ENCODE measurements around the gene CBX2.

The CBX2 gene

DNA sequence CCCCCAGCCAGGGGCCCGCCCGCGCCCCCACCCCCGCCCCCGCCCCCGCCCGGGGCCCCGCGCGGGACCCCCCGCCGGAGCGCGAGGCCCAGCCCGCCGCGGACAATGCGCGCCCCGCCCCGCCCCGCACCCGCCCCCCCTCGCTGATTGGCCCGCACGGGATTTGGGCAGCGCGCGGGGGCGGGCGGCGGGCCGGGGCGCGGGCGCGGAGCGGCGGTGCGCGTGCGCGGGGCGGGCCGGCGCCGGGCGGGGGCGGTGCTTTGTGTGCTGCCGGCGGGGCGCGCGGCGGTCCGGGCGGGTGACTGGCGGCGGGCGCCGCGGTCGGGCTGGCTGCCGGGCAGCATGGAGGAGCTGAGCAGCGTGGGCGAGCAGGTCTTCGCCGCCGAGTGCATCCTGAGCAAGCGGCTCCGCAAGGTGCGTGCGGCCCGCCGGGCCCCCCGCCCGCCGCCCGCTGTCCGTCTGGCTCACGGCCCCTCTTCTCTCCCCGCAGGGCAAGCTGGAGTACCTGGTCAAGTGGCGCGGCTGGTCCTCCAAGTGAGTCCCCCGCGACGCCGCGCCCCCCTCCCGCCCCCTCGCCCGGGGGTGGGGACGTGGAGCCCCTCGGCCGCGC is at the start of gene CBX2:
TSS of gene CBX2 (plus strand) at position 255 of the 610 bp plus-strand sequence. CDS start at position 343, 88 bp downstream.
- DNase-seq (ENCODE audit: low read depth), result peak; percentile 55

- peak; percentile 88 for DNase-seq (ENCODE audit: low read depth)
Measured at GRCh38 chr17:79728169-79728907, 49.6 kb upstream of the CBX2 start.

DNA sequence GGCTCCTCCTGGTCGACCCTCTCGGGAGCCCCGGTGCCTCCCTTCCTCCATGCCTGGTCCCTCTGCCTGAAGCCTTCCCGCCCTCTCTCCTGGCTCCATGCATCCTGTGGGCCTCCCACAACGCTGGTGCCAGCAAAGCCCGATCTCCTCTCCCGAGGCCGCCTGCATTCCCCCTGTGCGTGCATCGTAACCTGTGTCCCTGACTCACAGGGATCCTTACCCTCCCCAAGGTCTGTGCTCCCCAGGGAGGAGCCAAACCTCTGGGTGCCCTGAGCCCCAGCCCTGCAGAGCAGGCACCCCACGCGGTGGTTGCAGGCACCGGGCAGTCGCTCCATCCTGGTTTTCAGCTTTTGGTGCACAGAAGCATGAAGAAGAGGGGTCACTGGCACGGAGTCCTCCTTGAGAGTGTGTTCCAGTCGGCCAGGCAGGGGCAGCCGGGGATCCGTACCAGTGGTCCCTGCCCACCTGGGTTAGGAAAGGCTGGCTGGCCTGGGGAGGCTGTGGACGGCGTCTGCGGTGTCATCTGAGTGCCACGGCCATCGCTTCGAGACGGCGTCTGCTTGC is 49.0 kb upstream of the CBX2 start:
- no peak for DNase-seq (ENCODE audit: low read depth)

DNA sequence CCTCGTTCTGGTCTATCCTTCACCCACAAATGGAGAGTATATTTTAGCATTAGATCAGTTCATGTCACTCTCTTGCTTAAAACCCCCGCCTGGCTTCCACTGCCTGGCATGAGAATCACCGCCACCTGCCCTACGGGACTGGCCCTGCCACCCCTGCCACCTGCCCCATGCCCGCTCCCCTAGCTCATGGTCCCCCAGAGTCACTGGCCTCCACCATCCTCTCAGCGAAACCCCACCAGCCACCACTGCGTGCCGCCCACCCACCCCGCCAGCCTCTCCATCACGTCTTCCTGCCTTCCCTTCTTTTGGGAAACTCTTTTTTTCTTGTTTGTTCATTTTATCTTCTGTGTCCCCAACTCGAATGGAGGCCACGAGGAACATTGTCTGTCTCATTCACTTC is 48.2 kb upstream of the CBX2 start:
- no peak for DNase-seq (ENCODE audit: low read depth)

- DNase-seq (ENCODE audit: low read depth), result no peak
Measured at GRCh38 chr17:79730437-79730768, 47.5 kb upstream of the CBX2 start.

- DNase-seq (ENCODE audit: low read depth), result no peak
Measured at GRCh38 chr17:79730769-79731483, 47.0 kb upstream of the CBX2 start, which contains the start of gene ENPP7. TSS of gene ENPP7 (plus strand) at chr17:79730943. CDS start at chr17:79731140, 197 bp downstream.

- DNase-seq (ENCODE audit: low read depth), result no peak
Measured at GRCh38 chr17:79732254-79732653, 45.7 kb upstream of the CBX2 start.

- DNase-seq (ENCODE audit: low read depth), result no peak
Measured at GRCh38 chr17:79732804-79733691, 44.9 kb upstream of the CBX2 start.

DNA sequence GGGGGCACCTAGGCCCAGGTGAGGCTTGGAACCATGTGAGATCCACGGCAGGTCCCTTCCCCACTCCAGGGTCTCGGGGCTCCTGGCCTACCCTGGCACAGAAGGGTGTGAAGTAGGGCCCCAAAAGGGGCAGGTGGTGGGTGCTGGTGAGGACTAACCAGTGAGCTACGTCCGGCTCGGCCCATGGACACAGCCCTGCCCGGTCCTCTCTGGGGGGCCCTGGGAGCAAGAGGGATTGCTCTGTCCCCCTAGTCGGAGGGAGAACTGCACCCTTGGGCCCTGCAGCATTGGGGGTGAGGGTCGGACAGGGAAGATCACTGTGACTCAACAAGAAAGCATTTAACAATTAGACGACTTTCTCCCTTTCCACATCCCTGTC is 44.3 kb upstream of the CBX2 start:
- DNase-seq (ENCODE audit: low read depth), result no peak

GRCh38 chr17:79735096-79735495 is 42.9 kb upstream of the CBX2 start:
- no peak for DNase-seq (ENCODE audit: low read depth)

DNA sequence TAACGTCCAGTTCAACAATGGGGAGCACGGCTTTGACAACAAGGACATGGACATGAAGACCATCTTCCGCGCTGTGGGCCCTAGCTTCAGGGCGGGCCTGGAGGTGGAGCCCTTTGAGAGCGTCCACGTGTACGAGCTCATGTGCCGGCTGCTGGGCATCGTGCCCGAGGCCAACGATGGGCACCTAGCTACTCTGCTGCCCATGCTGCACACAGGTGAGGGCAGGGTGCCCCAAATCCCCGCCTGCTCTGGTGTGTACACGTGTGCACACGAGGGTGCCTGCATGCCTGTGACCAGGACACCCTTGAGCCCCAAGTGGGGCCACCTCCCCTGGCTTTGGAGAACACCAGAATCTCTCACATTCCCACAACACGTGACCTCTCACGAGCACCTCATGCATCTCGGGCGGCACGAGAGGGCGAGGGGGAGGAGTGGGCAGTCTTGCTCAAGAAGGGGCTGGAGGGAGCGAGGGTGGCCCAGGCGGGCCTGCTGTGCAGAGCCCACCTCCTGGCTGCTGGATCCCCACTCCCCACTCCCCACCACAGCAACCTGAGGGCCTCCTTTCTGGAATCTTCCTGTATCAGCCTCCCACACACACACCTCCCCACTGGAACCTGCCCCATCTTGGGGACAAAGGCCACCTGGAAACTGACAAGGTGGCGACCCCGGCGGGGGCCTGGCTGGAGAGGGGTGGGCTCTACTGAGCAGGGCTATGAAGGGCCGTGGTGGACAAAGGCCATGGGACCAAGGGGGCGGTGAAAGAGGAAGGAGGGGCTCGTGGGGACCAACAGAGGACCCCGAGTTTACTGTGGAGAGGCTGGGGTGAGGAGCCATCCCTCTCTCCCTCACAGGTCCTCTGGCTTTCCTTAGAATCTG is 40.7 kb upstream of the CBX2 start:
- DNase-seq (ENCODE audit: low read depth), result no peak

GRCh38 chr17:79737922-79738578 is 39.9 kb upstream of the CBX2 start:
- DNase-seq (ENCODE audit: low read depth), result no peak

DNA sequence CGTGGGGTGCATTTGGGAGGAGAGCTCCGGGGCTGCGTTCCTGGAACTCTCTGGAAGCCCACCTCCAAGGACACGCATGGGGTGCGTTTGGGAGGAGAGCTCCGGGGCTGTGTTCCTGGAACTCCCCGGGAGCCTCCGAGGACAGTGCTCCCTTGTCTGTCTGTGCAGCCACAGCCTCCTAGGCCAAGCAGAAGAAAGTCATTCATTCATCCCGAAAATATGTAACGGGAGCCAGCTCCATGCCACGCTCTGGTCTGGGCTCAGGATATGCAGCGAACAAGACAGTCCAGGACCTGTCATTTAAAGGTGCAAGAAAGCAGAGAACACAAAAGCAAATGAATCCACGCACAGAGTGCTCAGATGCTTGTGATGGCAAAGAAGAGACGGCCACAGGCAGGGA is 39.3 kb upstream of the CBX2 start:
- DNase-seq (ENCODE audit: low read depth), result no peak

DNA sequence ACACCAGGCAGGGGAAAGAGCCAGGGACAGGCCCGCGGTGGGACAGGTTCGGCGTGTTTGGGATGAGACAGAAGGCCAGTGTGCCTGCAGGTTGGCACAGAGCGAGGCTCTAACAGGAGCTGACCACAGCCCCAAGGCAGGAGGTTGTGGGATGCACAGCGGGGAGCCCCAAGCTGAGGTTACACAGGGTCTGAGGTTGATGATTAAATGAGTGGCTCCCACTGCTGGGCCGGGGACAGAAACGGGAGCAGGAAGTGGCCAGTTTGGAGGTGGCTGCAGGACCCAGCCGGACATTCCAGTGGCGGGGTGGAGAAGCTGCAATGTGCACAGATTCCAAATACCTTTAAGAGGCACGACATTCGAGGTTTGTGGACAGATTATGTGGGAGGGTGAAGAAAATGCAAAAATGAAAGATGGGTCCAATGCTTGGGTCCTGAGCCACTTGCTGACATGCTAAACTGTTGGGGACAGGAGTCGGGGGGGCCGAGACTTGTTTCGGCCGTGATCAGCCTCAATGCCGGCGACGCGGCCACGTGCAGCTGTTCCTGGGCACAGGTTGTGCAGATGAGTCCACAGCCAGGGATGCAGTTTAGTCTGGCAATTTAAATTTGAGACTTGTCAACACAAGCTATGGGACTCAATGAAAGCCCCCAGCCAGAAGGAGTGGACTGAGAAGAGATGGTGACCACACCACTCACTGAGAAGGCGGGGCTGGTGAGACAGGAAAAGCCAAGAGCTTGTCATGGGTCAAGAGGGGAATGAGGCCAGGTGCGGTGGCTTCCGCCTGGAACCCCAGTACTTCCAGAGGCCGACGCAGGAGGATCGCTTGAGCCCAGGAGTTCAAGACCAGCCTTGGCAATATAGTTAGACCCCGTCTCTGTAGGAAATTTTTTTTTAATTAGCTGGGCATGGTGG is 38.5 kb upstream of the CBX2 start:
- DNase-seq (ENCODE audit: low read depth), result no peak

- no peak for DNase-seq (ENCODE audit: low read depth)
Measured at GRCh38 chr17:79740413-79740812, 37.5 kb upstream of the CBX2 start.

DNA sequence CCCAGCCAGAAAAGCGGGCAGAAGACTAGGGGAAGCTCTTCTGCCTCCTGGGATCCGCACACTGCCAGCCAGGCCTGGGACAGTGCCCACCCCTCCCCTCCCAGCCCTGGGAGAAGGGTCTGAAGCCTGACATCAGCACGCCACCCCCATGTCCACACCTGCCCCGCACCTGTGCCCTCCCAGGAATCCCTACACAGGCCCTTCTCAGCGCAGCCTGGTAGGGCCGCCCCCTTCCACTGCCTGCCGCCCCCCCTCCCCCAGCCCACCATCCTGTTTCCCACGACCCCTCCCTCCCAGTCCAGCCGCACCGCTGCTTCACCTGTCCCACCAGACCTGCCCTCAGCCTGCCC is 36.6 kb upstream of the CBX2 start:
- DNase-seq (ENCODE audit: low read depth), result no peak

DNA sequence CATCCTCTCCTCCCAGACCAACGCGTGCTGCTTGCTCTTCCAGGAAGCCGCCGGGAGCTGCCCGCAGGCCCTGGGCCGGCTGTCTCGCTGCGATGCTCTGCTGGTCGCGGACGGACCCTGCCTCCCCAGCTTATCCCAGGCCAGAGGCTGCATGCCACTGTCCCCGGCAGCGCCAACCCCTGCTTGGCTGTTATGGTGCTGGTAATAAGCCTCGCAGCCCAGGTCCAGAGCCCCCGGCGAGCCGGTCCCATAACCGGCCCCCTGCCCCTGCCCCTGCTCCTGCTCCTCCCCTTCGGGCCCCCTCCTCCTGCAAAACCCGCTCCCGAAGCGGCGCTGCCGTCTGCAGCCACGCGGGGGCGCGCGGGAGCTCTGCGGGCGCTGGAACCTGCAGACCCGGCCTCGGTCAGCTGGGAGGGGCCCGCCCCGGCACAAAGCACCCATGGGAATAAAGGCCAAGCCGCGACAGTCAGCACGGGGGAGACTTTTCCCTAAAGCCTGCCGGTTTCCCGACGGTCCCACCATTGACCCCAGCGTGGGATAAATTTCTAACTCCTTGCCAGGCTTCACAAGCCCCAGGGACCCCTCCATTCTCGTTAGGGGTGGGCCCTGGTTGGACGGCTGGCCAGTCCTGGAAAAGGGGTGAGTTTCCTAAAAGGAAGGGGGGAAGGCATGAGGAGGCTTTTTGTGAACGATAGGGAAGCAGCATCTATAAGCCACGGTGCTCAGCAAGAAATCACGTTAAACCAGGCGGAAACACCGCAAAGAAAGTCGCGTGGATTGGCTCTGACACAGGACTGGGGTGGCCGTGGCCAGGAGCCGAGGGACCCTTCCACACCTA is 36.0 kb upstream of the CBX2 start:
- DNase-seq (ENCODE audit: low read depth), result no peak

DNA sequence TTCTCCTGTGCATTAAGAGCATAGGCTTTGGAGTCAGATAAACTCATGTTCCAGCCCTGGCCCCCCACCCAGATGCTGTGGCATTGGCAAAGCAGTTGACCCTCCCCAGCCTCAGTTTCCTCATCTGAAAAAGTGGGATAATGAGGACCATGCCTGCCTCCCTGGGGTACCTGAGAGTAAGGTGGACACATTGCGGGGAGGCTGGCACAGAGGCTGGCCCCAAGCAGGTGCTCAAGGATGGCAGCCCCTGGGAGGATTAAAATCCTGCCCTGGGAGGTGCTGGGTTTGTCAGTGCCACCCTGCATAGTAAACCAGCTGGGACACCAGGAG is 35.4 kb upstream of the CBX2 start:
- DNase-seq (ENCODE audit: low read depth), result no peak

Data from fibroblast of gingiva (primary cell).